GM21447 (cell line): ENCODE data around the gene NFIC.
"Not testable (repeated sequence)": the region's sequence is repeated elsewhere in the genome, so short reads cannot be mapped to it uniquely, and the experiment has no call there.

Experiments used
- ATAC-seq: cut with Tn5 transposase; IDR thresholded peaks from one replicate; pipeline ENCODE4 v1.9.1; 2021; ENCODE audit not compliant: unreplicated experiment

The NFIC gene

GRCh38 chr19:3336680-3337523 lies 29.5 kb upstream of the NFIC start:
- no peak for ATAC-seq

GRCh38 chr19:3338541-3339181 lies 27.7 kb upstream of the NFIC start:
- ATAC-seq = no peak

GRCh38 chr19:3340340-3340739 lies 26.0 kb upstream of the NFIC start:
- ATAC-seq = no peak

GRCh38 chr19:3342246-3342645 lies 24.1 kb upstream of the NFIC start:
- ATAC-seq = no peak

GRCh38 chr19:3342962-3343361 lies 23.4 kb upstream of the NFIC start:
- not testable (repeated sequence) for ATAC-seq

- no peak for ATAC-seq
Observed at GRCh38 chr19:3343619-3344502, 22.5 kb upstream of the NFIC start.

- ATAC-seq = no peak
Observed at GRCh38 chr19:3344608-3345598, 21.5 kb upstream of the NFIC start.

- ATAC-seq = no peak
Observed at GRCh38 chr19:3345850-3346460, 20.4 kb upstream of the NFIC start.

GRCh38 chr19:3346677-3347353 lies 19.6 kb upstream of the NFIC start:
- no peak for ATAC-seq

GRCh38 chr19:3348042-3348441 lies 18.3 kb upstream of the NFIC start:
- ATAC-seq = no peak

- ATAC-seq = not testable (repeated sequence)
Observed at GRCh38 chr19:3348469-3348868, 17.9 kb upstream of the NFIC start.

- ATAC-seq = no peak
Observed at GRCh38 chr19:3350014-3350663, 16.2 kb upstream of the NFIC start.

- no peak for ATAC-seq
Observed at GRCh38 chr19:3351702-3352447, 14.5 kb upstream of the NFIC start.

- ATAC-seq = no peak
Observed at GRCh38 chr19:3353493-3353892, 12.9 kb upstream of the NFIC start.

- ATAC-seq = no peak
Observed at GRCh38 chr19:3356805-3357204, 9.6 kb upstream of the NFIC start.

- ATAC-seq = no peak
Observed at GRCh38 chr19:3357271-3357991, 9.0 kb upstream of the NFIC start.

- ATAC-seq = no peak
Observed at GRCh38 chr19:3357992-3358688, 8.2 kb upstream of the NFIC start.
